Globus pallidus (tissue), 1 donor: ENCODE measurements around the gene ARL13B.
"Not testable (repeated sequence)": the region's sequence is repeated elsewhere in the genome, so short reads cannot be mapped to it uniquely, and the experiment has no call there.

Experiments used
- DNase-seq: peaks from one replicate; pipeline ENCODE4 v3.0.0-alpha.2; 2015; ENCODE audit warnings: low spot score

ARL13B gene

GRCh38 chr3:94062513-94063404, 82.8 kb downstream of the ARL13B start, which contains the start of the genes DHFR2 and NSUN3:
Gene DHFR2, minus strand, starts transcription at chr3:94062916. Its CDS starts 1,405 bp downstream, at chr3:94061511.
Gene NSUN3, plus strand, starts transcription at chr3:94063061. Its CDS starts 66 bp downstream, at chr3:94063127.
- peak; percentile 86 for DNase-seq

- no peak for DNase-seq
These were observed 83.7 kb downstream of the ARL13B start for GRCh38 chr3:94063496-94064119.

GRCh38 chr3:94064243-94064860, 84.4 kb downstream of the ARL13B start:
- DNase-seq = no peak

DNA sequence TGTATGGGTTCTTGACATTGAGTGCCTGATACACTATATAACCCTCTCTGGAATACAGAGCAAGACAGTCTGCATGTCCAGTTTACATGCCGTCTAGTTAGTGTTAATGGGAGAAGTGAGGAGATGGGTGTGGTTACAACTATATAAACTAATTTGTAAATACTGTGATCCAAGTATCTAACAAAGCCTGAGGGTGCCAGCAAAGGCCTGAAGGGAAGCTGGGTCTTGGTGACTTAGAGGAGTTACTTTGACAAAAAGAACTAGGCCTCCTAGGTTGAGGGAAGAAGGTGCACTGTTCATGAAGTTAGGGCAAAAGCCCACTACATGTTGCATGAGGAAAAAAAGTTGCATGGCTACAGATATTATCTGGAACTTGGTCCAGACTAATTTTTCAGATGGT, 85.2 kb downstream of the ARL13B start:
- no peak for DNase-seq

GRCh38 chr3:94065819-94066480, 86.0 kb downstream of the ARL13B start:
- no peak for DNase-seq

GRCh38 chr3:94066506-94067500, 86.8 kb downstream of the ARL13B start:
- no peak for DNase-seq

- peak; percentile 20 for DNase-seq
These were observed 89.3 kb downstream of the ARL13B start for GRCh38 chr3:94069194-94069813.

DNA sequence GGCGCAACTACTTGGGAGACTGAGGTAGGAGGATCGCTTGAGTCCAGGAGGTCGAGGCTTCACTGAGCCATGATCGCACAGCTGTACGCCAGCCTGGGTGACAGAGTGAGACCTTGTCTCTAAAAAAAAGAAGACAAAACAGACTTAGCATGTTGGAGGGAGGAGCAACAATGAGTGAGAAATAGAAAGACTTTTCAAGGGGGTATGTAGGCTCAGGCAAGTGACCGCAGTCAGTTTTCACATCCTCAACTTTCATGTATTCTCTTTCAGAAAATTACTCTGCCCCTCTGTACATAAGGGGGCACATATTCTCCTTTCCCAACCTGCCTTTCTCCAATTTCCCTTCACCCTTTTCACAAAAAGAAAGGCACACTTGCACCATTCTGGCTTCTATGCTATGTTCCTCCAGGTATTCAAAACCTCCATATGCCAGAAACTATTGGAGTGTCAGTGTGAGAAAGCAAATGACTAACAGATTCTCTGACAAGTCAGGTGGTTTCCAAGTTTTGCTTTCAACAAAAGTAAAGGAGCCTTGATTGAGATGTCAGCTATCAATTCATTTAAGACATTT, 90.5 kb downstream of the ARL13B start:
- no peak for DNase-seq

DNA sequence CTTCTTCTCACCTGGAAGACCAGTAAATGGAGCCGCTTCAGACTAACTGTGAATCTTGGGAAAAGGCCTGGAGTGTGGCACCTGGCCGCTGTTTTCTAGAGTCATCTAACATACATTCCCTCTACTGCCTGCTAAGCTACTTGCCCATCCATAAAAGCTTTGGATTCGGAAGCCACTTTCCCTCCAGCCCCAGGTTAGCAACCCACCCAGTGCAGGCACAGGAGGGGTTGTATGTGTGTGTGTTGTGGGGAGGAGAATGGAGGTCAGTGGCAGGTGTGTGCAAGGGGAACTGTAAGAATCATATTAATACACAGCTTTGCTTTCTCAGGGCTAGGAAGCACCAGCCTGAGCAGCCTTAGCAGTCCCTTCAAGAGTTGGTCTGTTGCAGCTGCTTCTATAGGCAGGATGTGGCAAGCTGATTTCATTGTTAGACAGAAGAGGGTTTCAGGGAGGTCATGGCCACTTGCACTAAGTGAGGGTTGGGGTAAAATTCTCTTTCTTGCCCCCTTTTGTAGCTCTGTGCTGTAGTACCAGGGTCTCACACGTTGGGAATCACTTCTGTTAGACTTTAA, 91.8 kb downstream of the ARL13B start:
- DNase-seq = no peak

- no peak for DNase-seq
These were observed 96.1 kb downstream of the ARL13B start for GRCh38 chr3:94076055-94076454.

- not testable (repeated sequence) for DNase-seq
These were observed 100.6 kb downstream of the ARL13B start for GRCh38 chr3:94080552-94080951.

DNA sequence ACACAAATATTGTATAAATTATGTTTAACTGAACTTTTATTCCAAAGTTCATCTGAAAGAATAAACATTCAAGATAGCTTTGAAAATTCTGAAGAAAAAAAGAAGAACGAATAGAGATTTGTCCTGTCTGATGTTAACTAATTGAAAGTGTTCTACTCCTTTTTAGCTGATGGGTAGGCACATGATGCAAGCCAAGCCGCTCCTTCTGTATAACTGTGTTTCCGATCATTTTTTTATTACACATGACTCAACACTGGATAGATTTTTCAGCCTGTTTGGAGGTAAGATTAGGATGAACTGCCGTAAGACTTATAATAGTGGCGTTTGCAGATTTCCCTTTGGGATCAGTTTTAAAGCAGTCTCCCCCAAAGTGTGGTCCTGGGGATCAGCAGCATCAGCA, 101.9 kb downstream of the ARL13B start:
- DNase-seq = no peak

DNA sequence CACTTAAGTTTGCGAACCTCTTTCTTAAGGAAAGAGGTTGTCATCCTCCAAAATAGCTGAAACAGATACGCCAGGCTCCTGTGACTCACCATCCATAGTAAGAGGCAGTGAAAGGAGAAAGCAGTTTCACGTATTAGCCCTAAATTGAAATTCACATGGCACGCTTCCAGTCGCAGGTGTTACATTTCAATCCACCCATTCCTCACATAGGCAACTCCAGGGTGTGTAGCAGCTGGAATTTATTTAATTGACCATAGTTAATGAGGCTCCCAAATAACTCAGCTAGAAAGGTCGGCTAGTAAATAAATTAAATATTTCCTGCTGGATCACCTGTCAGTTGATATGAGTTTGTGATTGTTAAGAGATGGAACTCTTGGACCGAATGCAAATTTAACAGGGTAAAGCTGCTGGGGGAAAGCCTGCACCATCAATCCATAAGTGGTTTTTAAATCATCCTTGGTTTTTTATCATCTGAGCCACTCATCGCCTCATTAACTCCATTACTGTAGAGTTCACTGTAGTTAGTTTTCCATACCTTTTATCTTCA, 102.5 kb downstream of the ARL13B start:
- DNase-seq = no peak

- no peak for DNase-seq
These were observed 103.3 kb downstream of the ARL13B start for GRCh38 chr3:94083261-94083660.

- DNase-seq = no peak
These were observed 109.2 kb downstream of the ARL13B start for GRCh38 chr3:94089126-94089525.

DNA sequence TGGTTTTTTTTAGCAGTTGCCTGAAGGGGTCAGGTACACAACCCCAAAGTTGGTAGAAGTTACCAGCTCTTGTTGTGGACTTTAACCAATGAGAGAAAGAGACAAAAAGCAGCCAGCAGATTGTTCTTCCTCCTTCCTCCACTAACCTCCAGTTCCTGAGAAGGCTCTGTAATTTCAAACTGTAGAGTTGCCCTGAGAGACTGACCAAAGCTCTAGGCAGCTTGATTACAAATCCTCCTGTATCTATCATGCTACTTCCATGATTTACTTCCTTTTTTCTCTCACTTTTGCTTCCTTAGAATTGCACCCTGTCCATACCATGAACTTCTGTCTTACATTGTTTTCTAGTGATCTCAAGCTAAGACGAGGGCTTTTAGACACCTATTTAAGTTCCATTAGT, 112.1 kb downstream of the ARL13B start:
- no peak for DNase-seq

GRCh38 chr3:94093151-94093550, 113.2 kb downstream of the ARL13B start:
- DNase-seq = no peak

- no peak for DNase-seq
These were observed 115.2 kb downstream of the ARL13B start for GRCh38 chr3:94095111-94095510.

- no peak for DNase-seq
These were observed 118.5 kb downstream of the ARL13B start for GRCh38 chr3:94098452-94098851.

GRCh38 chr3:94099311-94099710, 119.4 kb downstream of the ARL13B start:
- no peak for DNase-seq
